OCI-LY7 (cell line): ENCODE data around the gene ZNF462. TPM values are rescaled to one million over a fixed set of nuclear protein-coding genes. Genes with fewer than 3 reads are reported as not detected.

ENCODE experiments used
- BruUV-seq: library from RNA; stranded (reverse); fragments of 400-500 nt; replicated peaks from 2 replicates; lab custom pipeline; 2021; lab: Mats Ljungman, UMichigan
- CTCF ChIA-PET: fragments of 300-600 bp; sonication (Branson Sonifier 250); formaldehyde crosslinking; loops from one replicate; lab custom pipeline; 2022; ENCODE audit warnings: antibody characterized with exemption; ENCODE audit not compliant: unreplicated experiment; lab: Charles Lee
- POLR2A ChIA-PET: fragments of 300-600 bp; sonication (Branson Sonifier 250); formaldehyde crosslinking; loops from one replicate; lab custom pipeline; 2022; ENCODE audit warnings: antibody characterized with exemption; lab: Charles Lee
- DNase-seq: peaks from one replicate; pipeline ENCODE4 v3.0.0-alpha.2; 2015; ENCODE audit warnings: low spot score
- H2AFZ ChIP-seq: fragments of 200-600 bp; sonication (generic), shearing (Covaris generic); 2 replicates; pipeline ENCODE4 v1.6.1; 2014; ENCODE audit warnings: mild to moderate bottlenecking, antibody characterized with exemption, low read length, moderate library complexity
- H3K27ac ChIP-seq: fragments of 200-600 bp; sonication (generic); 2 replicates; pipeline ENCODE4 v1.5.1; 2014; ENCODE audit warnings: mixed run types, low read depth, mild to moderate bottlenecking, moderate library complexity, low read length, inconsistent platforms; ENCODE audit not compliant: poor library complexity, severe bottlenecking
- H3K36me3 ChIP-seq: fragments of 200-600 bp; sonication (generic); 2 replicates; pipeline ENCODE4 v1.6.1; 2014; ENCODE audit warnings: mild to moderate bottlenecking, antibody characterized with exemption, low read length, moderate library complexity, mixed read lengths; ENCODE audit not compliant: insufficient read depth
- H3K4me1 ChIP-seq: fragments of 200-600 bp; sonication (generic); 2 replicates; pipeline ENCODE4 v1.5.1; 2014; ENCODE audit warnings: mild to moderate bottlenecking, low read length; ENCODE audit not compliant: insufficient read depth, poor library complexity, severe bottlenecking
- H3K4me2 ChIP-seq: fragments of 200-600 bp; sonication (generic); 2 replicates; pipeline ENCODE4 v1.6.1; 2014; ENCODE audit warnings: mild to moderate bottlenecking, low read length
- H3K4me3 ChIP-seq: fragments of 200-600 bp; sonication (generic); 2 replicates; pipeline ENCODE4 v1.5.1; 2014; ENCODE audit warnings: mild to moderate bottlenecking, low read depth, low read length; ENCODE audit not compliant: poor library complexity, severe bottlenecking
- H3K79me2 ChIP-seq: fragments of 200-600 bp; sonication (generic); 2 replicates; pipeline ENCODE4 v1.6.1; 2016; ENCODE audit warnings: low read depth, mild to moderate bottlenecking, low read length, moderate library complexity, mixed read lengths; ENCODE audit not compliant: insufficient read depth
- H3K9me2 ChIP-seq: fragments of 200-600 bp; sonication (generic); 2 replicates; pipeline ENCODE4 v1.6.1; 2016; ENCODE audit warnings: mild to moderate bottlenecking, low read length, mixed read lengths; ENCODE audit not compliant: insufficient read depth
- H3K9me3 ChIP-seq: fragments of 200-600 bp; sonication (generic); 2 replicates; pipeline ENCODE4 v1.6.1; 2014; ENCODE audit warnings: mild to moderate bottlenecking, mixed run types, low read length, mixed read lengths
- H4K20me1 ChIP-seq: fragments of 200-600 bp; sonication (generic); 2 replicates; pipeline ENCODE4 v1.6.1; 2014; ENCODE audit warnings: mild to moderate bottlenecking, antibody characterized with exemption, low read length, moderate library complexity, mixed read lengths; ENCODE audit not compliant: insufficient read depth
- CTCF ChIP-seq: fragments of 200-600 bp; sonication (generic); conservative IDR thresholded peaks from 2 replicates; pipeline ENCODE4 v1.5.1; 2014; ENCODE audit warnings: mild to moderate bottlenecking, antibody characterized with exemption, low read length, moderate library complexity, mixed read lengths
- EZH2phosphoT487 ChIP-seq: fragments of 200-600 bp; sonication (generic); IDR thresholded peaks from 2 replicates; pipeline ENCODE4 v1.6.1; 2018; ENCODE audit warnings: low read depth, borderline replicate concordance, mild to moderate bottlenecking, mixed run types, antibody characterized with exemption, low read length, moderate library complexity, mixed read lengths
- intact Hi-C: fragments of 100-400 bp; cut with micrococcal nuclease; formaldehyde crosslinking; loops from one replicate; pipeline ENCODE4 v1.10.0; 2022; ENCODE audit not compliant: unreplicated experiment
- total RNA-seq, 2 experiments: library from RNA; depleted of rRNA in 1 of 2; stranded (reverse); fragments of >200 nt in 1 of 2; shearing (Covaris generic) in 1 of 2; gene quantifications; 2 replicates each; pipeline ENCODE4 v1.2.3, GENCODE V29; 2014 to 2022

Gene ZNF462
- total RNA-seq, 2 experiments from 2014 or later = 0.88 to 1.1 TPM

GRCh38 chr9:107008011-107008410 is 145.0 kb downstream of the ZNF462 start:
- no peaks in the 10 kb centered on the region for H3K9me2 ChIP-seq
- no peaks in the 10 kb centered on the region for H3K9me3 ChIP-seq
- no peak for TF ChIP-seq EZH2phosphoT487
- TF ChIP-seq CTCF = no peak
- no peaks in the 10 kb centered on the region for H3K36me3 ChIP-seq
- no peak overlapping the region for H2AFZ ChIP-seq
- no peaks in the 10 kb centered on the region for H4K20me1 ChIP-seq
- intact Hi-C loops = no loop called here
- no peak overlapping the region for H3K4me2 ChIP-seq
- H3K27ac ChIP-seq = no peak overlapping the region
- H3K4me3 ChIP-seq = no peak overlapping the region
- CTCF ChIA-PET = no interaction called here
- no peak for DNase-seq
- POLR2A ChIA-PET = no interaction called here
- BruUV-seq = no TSS peak
- no peaks in the 10 kb centered on the region for H3K79me2 ChIP-seq
- peaks cover 9% of the 10 kb centered on the region for H3K4me1 ChIP-seq

GRCh38 chr9:107008447-107008846 is 145.5 kb downstream of the ZNF462 start:
- Histone ChIP-seq H3K79me2 (no peaks in the 10 kb centered on the region), H2AFZ (no peak overlapping the region), H4K20me1 (no peaks in the 10 kb centered on the region), H3K27ac (no peak overlapping the region), H3K9me3 (no peaks in the 10 kb centered on the region), H3K4me2 (no peak overlapping the region), H3K9me2 (no peaks in the 10 kb centered on the region), H3K4me3 (no peak overlapping the region), H3K36me3 (no peaks in the 10 kb centered on the region), H3K4me1 (peaks cover 9% of the 10 kb centered on the region)
- TF ChIP-seq CTCF (no peak), EZH2phosphoT487 (no peak)
- no TSS peak for BruUV-seq
- intact Hi-C loops = no loop called here
- CTCF ChIA-PET = no interaction called here
- POLR2A ChIA-PET = no interaction called here
- no peak for DNase-seq

GRCh38 chr9:107016383-107016782 is 153.4 kb downstream of the ZNF462 start:
- no TSS peak for BruUV-seq
- H3K79me2 ChIP-seq = no peaks in the 10 kb centered on the region
- no peak overlapping the region for H2AFZ ChIP-seq
- peaks cover 11% of the 10 kb centered on the region for H3K4me1 ChIP-seq
- intact Hi-C loops = no loop called here
- no peaks in the 10 kb centered on the region for H3K9me2 ChIP-seq
- CTCF ChIA-PET = no interaction called here
- H3K4me3 ChIP-seq = no peak overlapping the region
- no peak for DNase-seq
- no peaks in the 10 kb centered on the region for H4K20me1 ChIP-seq
- H3K27ac ChIP-seq = no peak overlapping the region
- 0 out of 2 replicates have a peak, but pooled peaks cover 7% of the 10 kb centered on the region for H3K9me3 ChIP-seq
- no peak for TF ChIP-seq CTCF
- TF ChIP-seq EZH2phosphoT487 = no peak
- POLR2A ChIA-PET = no interaction called here
- no peaks in the 10 kb centered on the region for H3K36me3 ChIP-seq
- no peak overlapping the region for H3K4me2 ChIP-seq
